ENCODE measurements around the gene UBE2Z.

GRCh38 chr17:48878920-48879898 is 29.0 kb upstream of the UBE2Z start:
- TF ChIP-seq TAF1 (IDR thresholded peaks at IDR 0.05; ENCODE audit: low read depth, low read length) (0 out of 2 replicates have a peak, but pooled peaks have one; percentile 25), POLR2A (IDR thresholded peaks at IDR 0.05; ENCODE audit: low read depth, low read length) (no peak)
